Endothelial cell of umbilical vein (primary cell): ENCODE results near the gene PTTG1IP. TPM values are rescaled to one million over a fixed set of nuclear protein-coding genes. Genes with fewer than 3 reads are reported as not detected.

Experiments used
- BruUV-seq: library from RNA; stranded (reverse); fragments of 400-500 nt; replicated peaks from 2 replicates; lab custom pipeline; 2021; lab: Mats Ljungman, UMichigan
- CTCF ChIA-PET: fragments of 300-600, 350-600 bp; sonication (Branson Sonifier 250); formaldehyde crosslinking; loops from one replicate; lab custom pipeline; 2021; ENCODE audit warnings: antibody characterized with exemption, inconsistent platforms; lab: Charles Lee
- POLR2A ChIA-PET: fragments of 300-600, 350-600 bp; sonication (Branson Sonifier 250); formaldehyde crosslinking; loops from one replicate; lab custom pipeline; 2021; ENCODE audit warnings: antibody characterized with exemption, inconsistent platforms; lab: Charles Lee
- DNase-seq: peaks from one replicate; pipeline ENCODE4 v3.0.0-alpha.2; 2011; ENCODE audit warnings: low read depth, low spot score
- FAIRE-seq: peaks from 2 replicates; lab custom pipeline; 2011; peaks lifted over from hg19 to GRCh38; lab: Jason Lieb, UNC
- H2AFZ ChIP-seq: 2 replicates; pipeline ENCODE4 v1.6.0; 2012; ENCODE audit warnings: low read depth, low read length, control low read depth, inconsistent platforms
- H3K27ac ChIP-seq: 2 replicates; pipeline ENCODE4 v1.5.1; 2011; ENCODE audit warnings: low read depth, mild to moderate bottlenecking, control low read depth, low read length, moderate library complexity; ENCODE audit not compliant: insufficient read depth
- H3K27me3 ChIP-seq, 2 experiments: 2 replicates each; pipeline versions ENCODE4 v1.6.0 to v1.6.1; 2011; ENCODE audit warnings: low read length in 2 of 2, mixed read lengths in 1 of 2; ENCODE audit not compliant: control insufficient read depth in 2 of 2, insufficient read depth in 2 of 2
- H3K36me3 ChIP-seq, 2 experiments: 2 replicates in 1 of 2; 3 replicates in 1 of 2; pipeline ENCODE4 v1.5.1; 2011; ENCODE audit warnings: low read length in 2 of 2, mild to moderate bottlenecking in 1 of 2, moderate library complexity in 1 of 2; ENCODE audit not compliant: control insufficient read depth in 2 of 2, insufficient read depth in 2 of 2; ENCODE audit errors: extremely low read depth in 1 of 2
- H3K4me1 ChIP-seq: 3 replicates; pipeline ENCODE4 v1.5.1; 2011; ENCODE audit warnings: mild to moderate bottlenecking, low read length; ENCODE audit not compliant: control insufficient read depth, insufficient read depth; ENCODE audit errors: extremely low read depth
- H3K4me2 ChIP-seq: 2 replicates; pipeline ENCODE4 v1.6.1; 2011; ENCODE audit warnings: low read length, control low read depth, mixed read lengths; ENCODE audit not compliant: insufficient read depth
- H3K4me3 ChIP-seq, 3 experiments: fragments of 200-600 bp in 1 of 3; sonication (generic), shearing (Covaris generic) in 1 of 3; replicated peaks in 1 of 3; 2 replicates each; pipeline ENCODE4 v1.5.1; 2011 to 2016; ENCODE audit warnings: control low read depth in 3 of 3, low read length in 3 of 3, mild to moderate bottlenecking in 2 of 3, inconsistent platforms in 1 of 3, low read depth in 1 of 3, moderate library complexity in 1 of 3; ENCODE audit not compliant: insufficient read depth in 1 of 3
- H3K79me2 ChIP-seq: 2 replicates; pipeline ENCODE4 v1.6.0; 2012; ENCODE audit warnings: low read length, inconsistent platforms; ENCODE audit not compliant: control insufficient read depth, insufficient read depth
- H3K9ac ChIP-seq: replicated peaks from 2 replicates; pipeline ENCODE3; 2011; ENCODE audit warnings: low read length, control low read depth; ENCODE audit not compliant: insufficient read depth; ENCODE audit errors: extremely low read depth
- H3K9me1 ChIP-seq: replicated peaks from 3 replicates; pipeline ENCODE4 v1.6.0; 2011; ENCODE audit warnings: mild to moderate bottlenecking, low read length; ENCODE audit not compliant: control insufficient read depth, insufficient read depth; ENCODE audit errors: extremely low read depth
- H3K9me3 ChIP-seq: replicated peaks from 2 replicates; pipeline ENCODE4 v1.5.1; 2012; ENCODE audit warnings: low read length, inconsistent platforms; ENCODE audit not compliant: control insufficient read depth, insufficient read depth
- H4K20me1 ChIP-seq: replicated peaks from 2 replicates; pipeline ENCODE3; 2011; ENCODE audit warnings: mild to moderate bottlenecking, low read length; ENCODE audit not compliant: control insufficient read depth, insufficient read depth; ENCODE audit errors: extremely low read depth
- EZH2 ChIP-seq: IDR thresholded peaks from 2 replicates; pipeline ENCODE4 v1.6.1; 2012; ENCODE audit warnings: borderline replicate concordance, low read depth, mild to moderate bottlenecking, moderate library complexity, low read length, inconsistent platforms; ENCODE audit not compliant: severe bottlenecking
- FOS ChIP-seq: IDR thresholded peaks from 2 replicates; pipeline ENCODE4 v1.6.1; 2011; ENCODE audit warnings: mild to moderate bottlenecking, low read length, moderate library complexity, borderline replicate concordance; ENCODE audit not compliant: insufficient read depth
- GATA2 ChIP-seq: IDR thresholded peaks from 2 replicates; pipeline ENCODE4 v1.7.0; 2011; ENCODE audit warnings: low read depth, mild to moderate bottlenecking, moderate library complexity, mixed read lengths, low read length; ENCODE audit not compliant: insufficient read length, insufficient read depth
- JUN ChIP-seq: IDR thresholded peaks from 2 replicates; pipeline ENCODE4 v1.6.1; 2011; ENCODE audit warnings: borderline replicate concordance, low read depth; ENCODE audit not compliant: insufficient read length, insufficient read depth
- MAX ChIP-seq: IDR thresholded peaks from 2 replicates; pipeline ENCODE4 v1.6.1; 2011; ENCODE audit not compliant: insufficient read depth, insufficient read length
- MYC ChIP-seq: IDR thresholded peaks from one replicate; pipeline ENCODE4 v1.6.1; 2011; ENCODE audit warnings: mild to moderate bottlenecking, low read depth, low read length
- POLR2A ChIP-seq: IDR thresholded peaks from 2 replicates; pipeline ENCODE4 v1.6.1; 2012; ENCODE audit warnings: low read depth, mild to moderate bottlenecking, control low read depth, low read length
- POLR2AphosphoS5 ChIP-seq: IDR thresholded peaks from 2 replicates; pipeline ENCODE4 v1.6.1; 2012; ENCODE audit warnings: low read depth, mild to moderate bottlenecking, control low read depth, low read length, moderate library complexity; ENCODE audit not compliant: insufficient read depth
- dilution Hi-C: fragments of 300-500 bp; cut with MboI; formaldehyde crosslinking; loops from one replicate; pipeline ENCODE4 v1.15.0; 2019; ENCODE audit warnings: low sequenced_read_pairs; ENCODE audit not compliant: extremely low pct_ligation_motif_present
- intact Hi-C: fragments of 100-400 bp; cut with micrococcal nuclease; formaldehyde crosslinking; loops from one replicate; pipeline ENCODE4 v1.10.0; 2022
- polyA plus RNA-seq, 4 experiments: library from polyadenylated mRNA; depleted of rRNA in 3 of 4; stranded (reverse) in 3 of 4; unstranded in 1 of 4; fragments of >200 nt; gene quantifications; 2 replicates each; pipeline versions ENCODE4 v1.2.1 to v1.2.3, GENCODE V29; 2011 to 2012; ENCODE audit warnings: missing spikeins in 1 of 4
- total RNA-seq: library from RNA; stranded (reverse); gene quantifications from 2 replicates; pipeline ENCODE4 v1.2.3, GENCODE V29; 2021

The PTTG1IP gene
- total and polyA plus RNA-seq, 2 donors (not counting 3 experiments of a cell fraction or from before 2014, with no cell fraction given): 342 to 415 TPM

- Histone ChIP-seq H3K9ac (peak overlapping the region; percentile 28), H2AFZ (no peak overlapping the region), H3K27me3 (no peaks in the 10 kb centered on the region), H3K4me1 (peaks cover 64% of the 10 kb centered on the region), H3K36me3 (peaks cover 14 to 21% of the 10 kb centered on the region in 2 experiments), H3K4me3 (no peak overlapping the region), H3K9me1 (no peaks in the 10 kb centered on the region), H3K9me3 (no peaks in the 10 kb centered on the region), H3K4me2 (peak overlapping the region; percentile 89), H3K27ac (peak overlapping the region; percentile 97), H4K20me1 (peaks cover 5% of the 10 kb centered on the region), H3K79me2 (peaks cover 93% of the 10 kb centered on the region)
- CTCF ChIA-PET: interaction anchor here (0.7 to 1.9 kb wide), 3 partner anchors 13 to 66 kb away, joined by 4 to 11 read pairs (median 5); partner anchors contain the start of gene UBE2G2
- intact Hi-C loops: no loop called here
- TF ChIP-seq GATA2: no peak
- TF ChIP-seq POLR2A: no peak
- no peak for TF ChIP-seq MAX
- no peak for TF ChIP-seq FOS
- no peak for TF ChIP-seq POLR2AphosphoS5
- no peak for TF ChIP-seq MYC
- dilution Hi-C loops: no loop called here
- no TSS peak for BruUV-seq
- no peak for FAIRE-seq
- POLR2A ChIA-PET: no interaction called here
- no peak for DNase-seq
These were observed 6.0 kb downstream of the PTTG1IP start for GRCh38 chr21:44867464-44867863.

- H3K4me2 ChIP-seq: peak overlapping the region; percentile 89
- FAIRE-seq (peak; percentile 92), DNase-seq (peak; percentile 84)
- H3K9me3 ChIP-seq: no peaks in the 10 kb centered on the region
- H3K36me3 ChIP-seq: peaks cover 14 to 25% of the 10 kb centered on the region in 2 experiments
- POLR2A ChIA-PET: no interaction called here
- H3K4me3 ChIP-seq: no peak overlapping the region
- H3K79me2 ChIP-seq: peaks cover 93% of the 10 kb centered on the region
- H3K9me1 ChIP-seq: no peaks in the 10 kb centered on the region
- intact Hi-C loops (no loop called here), dilution Hi-C loops (no loop called here)
- H3K27me3 ChIP-seq: no peaks in the 10 kb centered on the region
- H3K9ac ChIP-seq: peak overlapping the region; percentile 28
- no peak for TF ChIP-seq POLR2A
- no peak for TF ChIP-seq MYC
- TF ChIP-seq GATA2: no peak
- peak; percentile 50 for TF ChIP-seq JUN
- TF ChIP-seq EZH2: no peak
- peak; percentile 50 for TF ChIP-seq POLR2AphosphoS5
- peak; percentile 41 for TF ChIP-seq FOS
- no peak overlapping the region for H2AFZ ChIP-seq
- CTCF ChIA-PET: interaction anchor here (1.0 to 1.9 kb wide), 3 partner anchors 26 to 66 kb away, joined by 4 to 11 read pairs (median 6); partner anchors contain the start of gene UBE2G2
- peaks cover 59% of the 10 kb centered on the region for H3K4me1 ChIP-seq
- peaks cover 5% of the 10 kb centered on the region for H4K20me1 ChIP-seq
- no TSS peak for BruUV-seq
- peak overlapping the region; percentile 97 for H3K27ac ChIP-seq
These were observed 6.7 kb downstream of the PTTG1IP start for GRCh38 chr21:44866780-44867179.
